HepG2 (cell line): ENCODE measurements around the gene RAB5B. TPM values are rescaled to one million over a fixed set of nuclear protein-coding genes. Genes with fewer than 3 reads are reported as not detected.

Experiments used
- AGO1 ChIP-seq: fragments of 200-400 bp; formaldehyde crosslinking; IDR thresholded peaks from 2 replicates; pipeline ENCODE4 v1.6.1; 2017; ENCODE audit warnings: mild to moderate bottlenecking, low read depth, low read length, moderate library complexity; ENCODE audit not compliant: poor library complexity, severe bottlenecking
- ARNTL ChIP-seq: sonication (generic); formaldehyde crosslinking; IDR thresholded peaks from 2 replicates; pipeline ENCODE4 v1.4.0; 2020; ENCODE audit warnings: mild to moderate bottlenecking, missing genetic modification reagents
- ATF7 ChIP-seq, 2 experiments: fragments of 450-650 bp in 1 of 2; sonication (generic) in 1 of 2; formaldehyde crosslinking in 1 of 2; IDR thresholded peaks; 2 replicates each; pipeline versions ENCODE4 v1.4.0 to v1.6.1; 2016 to 2020; ENCODE audit warnings: antibody characterized with exemption in 1 of 2, mild to moderate bottlenecking in 1 of 2, missing genetic modification reagents in 1 of 2
- FOXA3 ChIP-seq: IDR thresholded peaks from 2 replicates; pipeline ENCODE4 v1.6.1; 2016; ENCODE audit warnings: missing genetic modification reagents, missing compliant biosample characterization
- FOXO1 ChIP-seq: sonication (generic); formaldehyde crosslinking; IDR thresholded peaks from 2 replicates; pipeline ENCODE4 v1.4.0; 2020; ENCODE audit warnings: missing genetic modification reagents
- GATA4 ChIP-seq: sonication (generic); IDR thresholded peaks from 2 replicates; pipeline ENCODE4 v1.6.1; 2016; ENCODE audit warnings: antibody characterized with exemption, low read depth, borderline replicate concordance
- HMGA1 ChIP-seq: sonication (generic); formaldehyde crosslinking; conservative IDR thresholded peaks from 2 replicates; pipeline ENCODE4 v1.4.0; 2020; ENCODE audit warnings: missing genetic modification reagents
- KLF11 ChIP-seq: IDR thresholded peaks from 2 replicates; pipeline ENCODE4 v1.6.1; 2016; ENCODE audit warnings: missing compliant biosample characterization
- NFYB ChIP-seq: sonication (generic); formaldehyde crosslinking; IDR thresholded peaks from 2 replicates; pipeline ENCODE4 v1.4.0; 2020; ENCODE audit warnings: missing genetic modification reagents
- NPAS2 ChIP-seq: sonication (generic); formaldehyde crosslinking; IDR thresholded peaks from 2 replicates; pipeline ENCODE4 v1.8.0; 2022; ENCODE audit warnings: mild to moderate bottlenecking, missing genetic modification reagents, borderline replicate concordance
- NRL ChIP-seq: sonication (generic); formaldehyde crosslinking; IDR thresholded peaks from 2 replicates; pipeline ENCODE4 v1.5.0; 2020; ENCODE audit warnings: missing genetic modification reagents, mild to moderate bottlenecking, moderate library complexity, borderline replicate concordance
- RBFOX2 ChIP-seq: fragments of 200-400 bp; formaldehyde crosslinking; IDR thresholded peaks from 2 replicates; pipeline ENCODE4 v1.6.1; 2017; ENCODE audit warnings: low read depth, mild to moderate bottlenecking, low read length
- RFXAP ChIP-seq: sonication (generic); formaldehyde crosslinking; IDR thresholded peaks from 2 replicates; pipeline ENCODE4 v1.4.0; 2020; ENCODE audit warnings: missing genetic modification reagents, borderline replicate concordance
- ZNF572 ChIP-seq: sonication (generic); formaldehyde crosslinking; IDR thresholded peaks from 2 replicates; pipeline ENCODE4 v1.5.1; 2020; ENCODE audit warnings: mild to moderate bottlenecking, missing genetic modification reagents
- ZNF598 ChIP-seq: sonication (generic); formaldehyde crosslinking; IDR thresholded peaks from 2 replicates; pipeline ENCODE4 v1.5.1; 2020; ENCODE audit warnings: mild to moderate bottlenecking, missing genetic modification reagents, borderline replicate concordance
- polyA plus RNA-seq, 8 experiments: library from polyadenylated mRNA; depleted of rRNA in 3 of 8; stranded (reverse) in 7 of 8; unstranded in 1 of 8; fragments of >200 nt; fragmentation: Illumina TruSeq in 4 of 8; extraction: Trizol in 4 of 8; gene quantifications; 2 replicates each; pipeline versions ENCODE4 v1.2.1 to v1.2.3, GENCODE V29; 2011 to 2016; ENCODE audit warnings: low read depth in 4 of 8, missing spikeins in 1 of 8, mixed read lengths in 1 of 8; ENCODE audit not compliant: insufficient read depth in 1 of 8
- total RNA-seq, 5 experiments: library from RNA; depleted of rRNA; stranded (reverse); fragments of >200 nt; fragmentation: Illumina TruSeq; extraction: Trizol; gene quantifications; 2 replicates each; pipeline ENCODE4 v1.2.3, GENCODE V29; 2016; ENCODE audit warnings: low read depth in 1 of 5
- TF ChIP-seq, protein P1 (sequence below): sonication (generic); formaldehyde crosslinking; IDR thresholded peaks from 2 replicates; pipeline ENCODE4 v1.5.1; 2020; ENCODE audit warnings: missing genetic modification reagents, mild to moderate bottlenecking, borderline replicate concordance
- TF ChIP-seq, protein P2 (sequence below): sonication (generic); formaldehyde crosslinking; IDR thresholded peaks from 2 replicates; pipeline ENCODE4 v1.4.0; 2020; ENCODE audit warnings: mild to moderate bottlenecking, low read depth, missing genetic modification reagents
- TF ChIP-seq, protein P3 (sequence below): sonication (generic); formaldehyde crosslinking; IDR thresholded peaks from 2 replicates; pipeline ENCODE4 v1.8.0; 2022; ENCODE audit warnings: missing genetic modification reagents, mild to moderate bottlenecking, moderate library complexity, borderline replicate concordance
- TF ChIP-seq, protein P4 (sequence below): sonication (generic); formaldehyde crosslinking; IDR thresholded peaks from 2 replicates; pipeline ENCODE4 v1.8.1; 2023; ENCODE audit warnings: mild to moderate bottlenecking, moderate library complexity, missing genetic modification reagents
- TF ChIP-seq, protein P5 (sequence below): sonication (generic); formaldehyde crosslinking; IDR thresholded peaks from 2 replicates; pipeline ENCODE4 v1.4.0; 2020; ENCODE audit warnings: mild to moderate bottlenecking, low read depth, missing genetic modification reagents

Gene RAB5B
- total and polyA plus RNA-seq, 2 of the 13 experiments (the other 11 are each of a cell fraction or from before 2014, with no cell fraction given): 26.0 to 68.3 TPM

DNA sequence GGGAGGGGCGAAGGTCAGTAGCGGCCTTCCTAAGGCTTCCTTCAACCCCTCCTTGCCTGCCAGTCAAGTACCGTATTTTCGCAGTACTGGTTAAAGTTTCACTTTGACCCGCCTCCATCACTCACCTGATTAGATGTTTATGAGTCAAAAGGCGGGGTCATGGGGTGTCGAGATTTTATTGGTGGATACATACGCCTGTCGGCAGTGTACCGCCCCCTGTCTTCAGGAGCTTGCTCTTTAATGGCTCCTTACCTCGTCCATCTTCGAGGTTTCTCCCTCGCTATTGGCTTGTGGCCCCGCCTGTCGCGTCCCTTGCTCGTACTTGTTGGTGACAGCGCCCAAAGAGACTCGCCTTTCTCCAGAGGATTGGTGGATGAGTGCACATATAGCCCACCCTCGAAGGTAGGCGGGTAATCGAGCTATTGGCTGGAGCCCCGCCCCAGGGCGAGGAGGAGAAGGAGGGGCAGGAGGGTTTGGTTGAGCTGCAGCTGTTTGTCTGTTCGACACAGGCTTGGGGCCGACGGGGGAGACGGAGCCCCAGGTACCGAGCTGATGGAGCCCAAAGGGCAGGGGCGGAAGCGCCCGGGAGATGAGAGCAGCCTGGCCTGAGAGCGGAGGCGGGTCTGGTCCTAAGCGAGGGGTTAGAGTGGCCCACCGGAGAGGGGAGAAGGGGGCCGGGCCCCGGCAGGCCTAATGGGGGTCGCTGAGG, at the start of gene RAB5B (continued):
- TF ChIP-seq, protein P1, sequence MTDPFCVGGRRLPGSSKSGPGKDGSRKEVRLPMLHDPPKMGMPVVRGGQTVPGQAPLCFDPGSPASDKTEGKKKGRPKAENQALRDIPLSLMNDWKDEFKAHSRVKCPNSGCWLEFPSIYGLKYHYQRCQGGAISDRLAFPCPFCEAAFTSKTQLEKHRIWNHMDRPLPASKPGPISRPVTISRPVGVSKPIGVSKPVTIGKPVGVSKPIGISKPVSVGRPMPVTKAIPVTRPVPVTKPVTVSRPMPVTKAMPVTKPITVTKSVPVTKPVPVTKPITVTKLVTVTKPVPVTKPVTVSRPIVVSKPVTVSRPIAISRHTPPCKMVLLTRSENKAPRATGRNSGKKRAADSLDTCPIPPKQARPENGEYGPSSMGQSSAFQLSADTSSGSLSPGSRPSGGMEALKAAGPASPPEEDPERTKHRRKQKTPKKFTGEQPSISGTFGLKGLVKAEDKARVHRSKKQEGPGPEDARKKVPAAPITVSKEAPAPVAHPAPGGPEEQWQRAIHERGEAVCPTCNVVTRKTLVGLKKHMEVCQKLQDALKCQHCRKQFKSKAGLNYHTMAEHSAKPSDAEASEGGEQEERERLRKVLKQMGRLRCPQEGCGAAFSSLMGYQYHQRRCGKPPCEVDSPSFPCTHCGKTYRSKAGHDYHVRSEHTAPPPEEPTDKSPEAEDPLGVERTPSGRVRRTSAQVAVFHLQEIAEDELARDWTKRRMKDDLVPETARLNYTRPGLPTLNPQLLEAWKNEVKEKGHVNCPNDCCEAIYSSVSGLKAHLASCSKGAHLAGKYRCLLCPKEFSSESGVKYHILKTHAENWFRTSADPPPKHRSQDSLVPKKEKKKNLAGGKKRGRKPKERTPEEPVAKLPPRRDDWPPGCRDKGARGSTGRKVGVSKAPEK (CRISPR knock-in tag): no peak
- peak; percentile 90 for TF ChIP-seq RFXAP (CRISPR knock-in tag)
- peak; percentile 67 for TF ChIP-seq FOXO1
- TF ChIP-seq, protein P2, sequence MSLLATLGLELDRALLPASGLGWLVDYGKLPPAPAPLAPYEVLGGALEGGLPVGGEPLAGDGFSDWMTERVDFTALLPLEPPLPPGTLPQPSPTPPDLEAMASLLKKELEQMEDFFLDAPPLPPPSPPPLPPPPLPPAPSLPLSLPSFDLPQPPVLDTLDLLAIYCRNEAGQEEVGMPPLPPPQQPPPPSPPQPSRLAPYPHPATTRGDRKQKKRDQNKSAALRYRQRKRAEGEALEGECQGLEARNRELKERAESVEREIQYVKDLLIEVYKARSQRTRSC (CRISPR knock-in tag): no peak
- 0 out of 2 replicates have a peak, but pooled peaks have one; percentile 15 for TF ChIP-seq ARNTL (CRISPR knock-in tag)
- no peak for TF ChIP-seq NPAS2 (CRISPR knock-in tag)
- TF ChIP-seq GATA4: peak; percentile 75; the same call in 1 of the 2 replicates
- TF ChIP-seq FOXA3 (CRISPR knock-in tag): peak; percentile 59
- peak; percentile 99 for TF ChIP-seq NFYB (CRISPR knock-in tag)
- no peak for TF ChIP-seq ATF7 (IDR thresholded peaks at IDR 0.05)
- 0 out of 2 replicates have a peak, but pooled peaks have one; percentile 67 for TF ChIP-seq ATF7 (CRISPR knock-in tag; IDR thresholded peaks at IDR 0.05)
- TF ChIP-seq AGO1: peak; percentile 82
- TF ChIP-seq, protein P3, sequence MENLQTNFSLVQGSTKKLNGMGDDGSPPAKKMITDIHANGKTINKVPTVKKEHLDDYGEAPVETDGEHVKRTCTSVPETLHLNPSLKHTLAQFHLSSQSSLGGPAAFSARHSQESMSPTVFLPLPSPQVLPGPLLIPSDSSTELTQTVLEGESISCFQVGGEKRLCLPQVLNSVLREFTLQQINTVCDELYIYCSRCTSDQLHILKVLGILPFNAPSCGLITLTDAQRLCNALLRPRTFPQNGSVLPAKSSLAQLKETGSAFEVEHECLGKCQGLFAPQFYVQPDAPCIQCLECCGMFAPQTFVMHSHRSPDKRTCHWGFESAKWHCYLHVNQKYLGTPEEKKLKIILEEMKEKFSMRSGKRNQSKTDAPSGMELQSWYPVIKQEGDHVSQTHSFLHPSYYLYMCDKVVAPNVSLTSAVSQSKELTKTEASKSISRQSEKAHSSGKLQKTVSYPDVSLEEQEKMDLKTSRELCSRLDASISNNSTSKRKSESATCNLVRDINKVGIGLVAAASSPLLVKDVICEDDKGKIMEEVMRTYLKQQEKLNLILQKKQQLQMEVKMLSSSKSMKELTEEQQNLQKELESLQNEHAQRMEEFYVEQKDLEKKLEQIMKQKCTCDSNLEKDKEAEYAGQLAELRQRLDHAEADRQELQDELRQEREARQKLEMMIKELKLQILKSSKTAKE: no peak
- TF ChIP-seq, protein P4, sequence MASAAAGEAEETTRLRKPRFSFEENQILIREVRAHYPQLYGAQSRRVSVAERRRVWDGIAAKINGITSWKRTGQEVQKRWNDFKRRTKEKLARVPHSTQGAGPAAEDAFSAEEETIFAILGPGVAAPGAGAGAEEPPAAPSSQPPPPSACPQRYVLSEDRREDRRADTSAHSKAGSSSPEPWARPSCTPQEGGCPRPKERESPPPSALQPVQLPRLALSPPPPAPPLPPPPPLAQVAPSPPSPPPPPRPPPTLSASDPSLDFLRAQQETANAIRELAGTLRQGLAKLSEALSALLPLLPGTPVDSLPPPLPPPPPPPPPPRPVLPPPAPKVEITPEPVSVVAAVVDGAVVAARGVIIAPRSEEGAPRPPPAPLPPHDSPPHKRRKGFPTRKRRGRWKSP: peak; percentile 85
- TF ChIP-seq ZNF572: 0 out of 2 replicates have a peak, but pooled peaks have one; percentile 62
- peak; percentile 86 for TF ChIP-seq RBFOX2
- no peak for TF ChIP-seq HMGA1 (CRISPR knock-in tag)
- TF ChIP-seq KLF11: peak; percentile 83
- TF ChIP-seq, protein P5, sequence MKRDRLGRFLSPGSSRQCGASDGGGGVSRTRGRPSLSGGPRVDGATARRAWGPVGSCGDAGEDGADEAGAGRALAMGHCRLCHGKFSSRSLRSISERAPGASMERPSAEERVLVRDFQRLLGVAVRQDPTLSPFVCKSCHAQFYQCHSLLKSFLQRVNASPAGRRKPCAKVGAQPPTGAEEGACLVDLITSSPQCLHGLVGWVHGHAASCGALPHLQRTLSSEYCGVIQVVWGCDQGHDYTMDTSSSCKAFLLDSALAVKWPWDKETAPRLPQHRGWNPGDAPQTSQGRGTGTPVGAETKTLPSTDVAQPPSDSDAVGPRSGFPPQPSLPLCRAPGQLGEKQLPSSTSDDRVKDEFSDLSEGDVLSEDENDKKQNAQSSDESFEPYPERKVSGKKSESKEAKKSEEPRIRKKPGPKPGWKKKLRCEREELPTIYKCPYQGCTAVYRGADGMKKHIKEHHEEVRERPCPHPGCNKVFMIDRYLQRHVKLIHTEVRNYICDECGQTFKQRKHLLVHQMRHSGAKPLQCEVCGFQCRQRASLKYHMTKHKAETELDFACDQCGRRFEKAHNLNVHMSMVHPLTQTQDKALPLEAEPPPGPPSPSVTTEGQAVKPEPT (CRISPR knock-in tag): peak; percentile 82
- peak; percentile 85; the same call in 1 of the 2 replicates for TF ChIP-seq NRL
- peak; percentile 89 for TF ChIP-seq ZNF598
